Muscle layer of duodenum (tissue), 2 donors: Measurements from ENCODE around the gene ADGRE1.

Experiments used
- H3K27ac ChIP-seq: one replicate; pipeline ENCODE4 v1.7.0; 2013; ENCODE audit warnings: mild to moderate bottlenecking, low read length
- H3K27me3 ChIP-seq: one replicate; pipeline ENCODE4 v1.7.0; 2013; ENCODE audit warnings: low read depth, mild to moderate bottlenecking, control low read depth, low read length
- H3K36me3 ChIP-seq, 2 donors: one replicate each; pipeline ENCODE4 v1.7.0; 2013; ENCODE audit warnings: low read length in 2 of 2, control low read depth in 1 of 2, mild to moderate bottlenecking in 1 of 2; ENCODE audit not compliant: insufficient read depth in 2 of 2, control insufficient read depth in 1 of 2
- H3K4me1 ChIP-seq, 2 donors: one replicate each; pipeline ENCODE4 v1.7.0; 2013; ENCODE audit warnings: low read length in 2 of 2, mild to moderate bottlenecking in 2 of 2, control low read depth in 1 of 2, moderate library complexity in 1 of 2; ENCODE audit not compliant: insufficient read depth in 2 of 2, control insufficient read depth in 1 of 2
- H3K4me3 ChIP-seq, 2 donors: one replicate each; pipeline ENCODE4 v1.7.0; 2013; ENCODE audit warnings: low read length in 2 of 2, low read depth in 1 of 2, mild to moderate bottlenecking in 1 of 2
- H3K9me3 ChIP-seq, 2 donors: one replicate each; pipeline ENCODE4 v1.7.0; 2013; ENCODE audit warnings: low read length in 2 of 2, control low read depth in 1 of 2, mild to moderate bottlenecking in 1 of 2; ENCODE audit not compliant: control insufficient read depth in 1 of 2
- donor health status: healthy.

ADGRE1 gene

GRCh38 chr19:6987850-6988249 is 100.5 kb downstream of the ADGRE1 start:
- Histone ChIP-seq H3K4me3 (no peak overlapping the region), H3K36me3 (no peaks in the 10 kb centered on the region), H3K4me1 (no peaks in the 10 kb centered on the region), H3K27me3 (no peaks in the 10 kb centered on the region), H3K27ac (no peak overlapping the region), H3K9me3 (peaks cover 8 to 34% of the 10 kb centered on the region in 2 donors)

GRCh38 chr19:6988257-6988656 is 100.9 kb downstream of the ADGRE1 start:
- no peak overlapping the region for H3K27ac ChIP-seq
- H3K4me1 ChIP-seq, result no peaks in the 10 kb centered on the region
- H3K36me3 ChIP-seq, result no peaks in the 10 kb centered on the region
- H3K9me3 ChIP-seq, result peaks cover 8 to 30% of the 10 kb centered on the region in 2 donors
- no peak overlapping the region for H3K4me3 ChIP-seq
- no peaks in the 10 kb centered on the region for H3K27me3 ChIP-seq
